NCI-H2171 treated with DMSO at 0.1 percent for 48 hours (cell line): ENCODE results near the gene MICB.
"Not testable (repeated sequence)": the region's sequence is repeated elsewhere in the genome, so short reads cannot be mapped to it uniquely, and the experiment has no call there.

Source experiments
- DNase-seq: peaks from one replicate; lab custom pipeline; 2025; lab: John Stamatoyannopoulos, UW

Gene MICB

DNA sequence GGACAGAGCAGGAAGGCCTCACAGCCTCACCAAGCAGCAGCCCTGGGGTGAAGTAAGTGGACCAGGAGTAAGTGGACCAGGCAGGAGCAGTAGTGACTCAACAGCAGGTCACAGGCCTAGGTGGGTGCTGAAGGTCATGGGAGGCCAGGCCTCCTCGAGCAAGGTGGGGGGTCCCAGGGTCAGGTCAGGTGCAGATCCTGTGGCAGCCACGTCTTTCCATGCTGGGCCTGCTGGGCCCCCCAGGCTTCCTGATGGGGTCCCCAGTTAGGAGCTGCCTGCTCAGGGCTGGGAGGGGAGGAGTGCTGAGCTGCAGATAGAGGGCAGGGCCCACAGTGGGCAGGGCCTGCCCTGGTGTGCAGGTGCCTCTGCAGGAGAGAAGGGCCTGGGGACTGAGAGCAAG, 11.1 kb downstream of the MICB start:
- not testable (repeated sequence) for DNase-seq

DNA sequence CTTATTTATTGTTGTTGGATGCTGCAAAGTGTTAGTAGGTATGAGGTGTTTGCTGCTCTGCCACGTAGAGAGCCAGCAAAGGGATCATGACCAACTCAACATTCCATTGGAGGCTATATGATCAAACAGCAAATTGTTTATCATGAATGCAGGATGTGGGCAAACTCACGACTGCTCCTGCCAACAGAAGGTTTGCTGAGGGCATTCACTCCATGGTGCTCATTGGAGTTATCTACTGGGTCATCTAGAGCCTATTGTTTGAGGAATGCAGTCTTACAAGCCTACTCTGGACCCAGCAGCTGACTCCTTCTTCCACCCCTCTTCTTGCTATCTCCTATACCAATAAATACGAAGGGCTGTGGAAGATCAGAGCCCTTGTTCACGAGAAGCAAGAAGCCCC, 12.1 kb downstream of the MICB start:
- DNase-seq, result no peak

DNA sequence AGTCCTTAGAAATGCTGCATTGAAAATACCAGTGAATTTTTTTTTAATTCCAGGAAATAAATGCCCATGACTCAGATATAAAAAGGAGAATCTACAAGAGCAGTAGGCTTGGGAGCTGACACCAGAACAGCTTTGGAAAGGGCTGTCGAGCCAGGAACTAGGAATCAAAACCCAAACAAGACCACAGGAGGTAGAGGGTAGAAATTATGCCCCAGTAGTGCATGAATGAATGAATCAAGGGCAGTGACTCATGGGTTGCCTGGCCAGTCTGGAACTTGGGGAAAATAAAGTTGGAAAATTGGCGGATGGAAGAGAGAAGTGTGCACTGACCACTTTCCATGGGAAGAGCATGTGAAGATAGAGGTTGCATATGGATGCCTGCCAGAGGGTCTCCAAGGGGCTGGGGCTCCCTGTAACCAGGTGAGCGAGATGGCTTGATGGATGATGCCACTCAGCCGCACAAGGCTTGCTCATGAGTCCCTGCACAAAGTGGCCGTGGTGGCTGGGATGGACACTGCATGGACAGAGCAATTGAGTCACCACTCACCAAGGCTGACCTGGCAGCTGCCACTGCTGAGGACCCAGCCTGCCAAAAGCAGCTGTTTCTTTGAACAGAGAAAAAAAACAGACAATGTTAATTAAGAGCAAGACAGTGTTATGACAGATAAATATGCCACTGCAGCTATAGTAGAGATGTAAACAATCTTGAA, 15.7 kb downstream of the MICB start:
- DNase-seq, result no peak

DNA sequence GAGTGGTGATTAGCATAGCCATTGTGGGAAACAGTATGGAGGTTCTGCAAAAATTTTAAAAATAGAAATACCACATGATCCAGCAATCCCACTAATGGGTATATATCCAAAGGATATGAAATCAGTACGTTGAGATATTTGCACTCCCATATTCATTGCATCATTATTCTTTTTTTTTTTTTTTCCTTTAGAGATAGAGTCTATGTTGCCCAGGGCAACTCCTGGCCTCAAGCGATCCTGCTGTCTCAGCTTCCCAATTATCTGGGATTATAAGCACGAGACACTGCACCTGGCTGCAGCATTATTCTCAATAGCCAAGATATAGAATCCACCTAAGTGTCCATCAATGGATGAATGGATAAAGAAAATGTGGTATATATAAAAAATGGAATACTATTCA, 23.9 kb downstream of the MICB start:
- no peak for DNase-seq

DNA sequence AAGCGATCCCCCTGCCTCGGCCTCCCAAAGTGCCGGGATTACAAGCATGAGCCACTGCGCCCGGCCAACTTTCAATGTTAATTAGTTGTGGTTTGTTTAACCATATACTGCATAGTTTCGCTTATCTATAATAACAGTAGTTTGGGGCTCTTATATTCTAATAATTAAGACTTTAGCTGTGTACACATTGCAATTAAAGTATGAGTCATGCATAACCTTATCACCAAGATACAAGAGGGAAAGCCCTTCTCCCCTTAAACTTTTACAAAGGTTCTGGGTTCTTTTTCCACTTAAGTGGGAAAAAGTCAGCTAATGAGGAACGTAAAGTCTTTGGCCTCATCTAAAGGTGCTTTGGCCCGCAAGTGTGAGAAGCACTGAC, 27.6 kb downstream of the MICB start:
- DNase-seq, result no peak

DNA sequence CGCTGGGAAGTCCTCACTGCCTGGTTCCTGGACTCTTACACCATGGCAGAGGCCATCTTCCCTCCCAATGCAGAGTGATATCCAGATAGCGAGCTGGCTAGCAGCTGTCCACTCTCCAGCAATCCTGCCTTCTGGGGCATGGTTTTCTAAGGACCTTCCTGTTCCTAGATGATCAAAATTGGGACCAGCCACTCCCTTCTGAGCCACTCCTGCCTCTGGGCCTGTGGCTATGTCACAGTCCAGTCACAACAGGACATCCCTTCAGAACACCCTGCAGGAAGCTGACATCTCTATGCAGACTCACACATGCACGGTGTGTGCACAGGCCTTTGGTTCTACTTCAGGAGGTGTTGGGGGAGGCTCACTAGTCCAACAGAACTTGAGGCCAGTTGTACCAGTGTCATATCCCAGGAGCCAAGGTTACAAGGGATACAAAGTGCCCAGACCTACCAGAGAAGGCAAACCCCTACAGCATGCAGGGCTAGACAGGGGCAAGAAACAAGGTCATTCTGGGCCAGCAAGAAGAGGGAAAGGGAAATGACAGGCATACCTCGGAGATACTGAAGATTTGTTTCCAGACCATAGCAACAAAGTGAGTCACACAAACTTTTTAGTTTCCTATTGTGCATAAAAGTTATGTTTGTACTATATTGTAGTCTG, 28.1 kb downstream of the MICB start:
- DNase-seq, result no peak

DNA sequence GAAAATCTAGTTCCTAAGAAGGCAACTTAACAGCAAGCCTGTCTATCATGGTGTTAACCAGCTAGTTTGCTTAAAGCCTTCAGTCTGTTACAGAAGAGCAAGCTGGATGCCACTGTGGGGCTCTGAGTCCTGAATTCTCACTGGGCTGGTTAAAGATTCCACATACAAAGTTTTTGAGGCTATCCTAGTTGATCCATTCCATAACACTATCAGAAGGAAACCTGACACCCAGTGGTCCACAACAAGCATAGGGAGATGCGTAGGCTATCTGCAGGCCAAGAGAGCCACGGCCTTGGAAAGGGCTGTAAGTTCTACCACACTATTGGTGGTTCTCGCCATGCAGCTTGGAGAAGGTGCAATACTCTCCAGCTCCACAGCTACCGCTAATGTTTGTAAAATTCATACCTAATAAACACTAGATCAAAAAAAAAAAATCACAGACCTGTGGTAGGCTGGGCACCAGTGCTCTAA, 30.4 kb downstream of the MICB start:
- no peak for DNase-seq

DNA sequence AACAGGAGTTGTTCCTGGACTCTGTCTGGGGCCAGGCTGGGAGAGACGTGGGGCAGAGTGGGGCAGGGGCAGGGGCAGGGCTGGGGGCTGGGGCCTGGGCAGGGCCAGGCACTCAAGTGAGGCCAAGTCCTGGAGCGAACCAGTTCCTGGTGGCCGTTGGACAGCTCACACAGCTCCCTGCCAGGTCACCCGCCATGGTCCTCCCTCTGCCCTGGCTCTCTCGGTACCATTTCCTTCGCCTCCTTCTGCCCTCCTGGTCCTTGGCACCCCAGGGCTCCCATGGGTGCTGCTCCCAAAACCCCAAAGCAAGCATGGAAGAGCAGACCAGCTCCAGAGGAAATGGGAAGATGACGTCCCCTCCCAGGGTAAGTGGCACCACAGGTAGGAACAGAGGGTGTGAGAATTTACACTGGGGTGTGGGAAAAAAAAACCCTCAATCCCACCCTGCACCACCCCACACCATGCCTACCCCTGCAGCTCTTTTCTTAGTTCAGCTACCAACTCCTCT, 30.9 kb downstream of the MICB start, which contains the start of gene MCCD1:
MCCD1 (plus strand) TSS at position 142 of the 508 bp plus-strand sequence; CDS start at position 195, 53 bp downstream.
- DNase-seq, result no peak

DNA sequence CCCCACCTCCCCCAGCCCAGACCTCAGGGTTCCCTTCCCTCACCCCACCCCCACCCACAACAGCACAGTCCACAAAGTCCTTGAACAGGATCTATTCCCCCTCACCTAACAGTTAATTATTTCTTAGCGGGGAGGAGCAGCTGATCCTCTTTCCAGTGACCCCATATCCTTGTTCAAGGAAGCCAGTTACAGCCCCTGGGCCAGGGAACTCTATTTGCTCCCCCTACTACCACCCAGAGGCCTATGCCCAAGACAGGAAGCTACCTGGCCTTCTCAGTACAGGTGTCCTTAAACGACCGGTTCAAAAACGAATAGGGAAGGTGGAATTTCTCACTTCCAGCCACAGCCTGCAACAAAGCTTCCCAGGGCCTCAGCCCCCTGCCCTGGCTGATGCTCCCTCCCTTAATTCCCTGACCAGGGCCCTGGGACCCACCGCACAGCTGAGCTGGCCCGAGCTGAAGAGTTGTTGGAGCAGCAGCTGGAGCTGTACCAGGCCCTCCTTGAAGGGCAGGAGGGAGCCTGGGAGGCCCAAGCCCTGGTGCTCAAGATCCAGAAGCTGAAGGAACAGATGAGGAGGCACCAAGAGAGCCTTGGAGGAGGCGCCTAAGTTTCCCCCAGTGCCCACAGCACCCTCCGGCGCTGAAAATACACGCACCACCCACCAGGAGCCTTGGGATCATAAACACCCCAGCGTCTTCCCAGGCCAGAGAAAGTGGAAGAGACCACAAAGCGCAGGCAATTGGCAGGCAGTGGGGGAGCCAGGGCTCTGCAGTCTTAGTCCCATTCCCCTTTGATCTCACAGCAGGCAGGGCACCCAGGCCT, 31.6 kb downstream of the MICB start:
- no peak for DNase-seq

DNA sequence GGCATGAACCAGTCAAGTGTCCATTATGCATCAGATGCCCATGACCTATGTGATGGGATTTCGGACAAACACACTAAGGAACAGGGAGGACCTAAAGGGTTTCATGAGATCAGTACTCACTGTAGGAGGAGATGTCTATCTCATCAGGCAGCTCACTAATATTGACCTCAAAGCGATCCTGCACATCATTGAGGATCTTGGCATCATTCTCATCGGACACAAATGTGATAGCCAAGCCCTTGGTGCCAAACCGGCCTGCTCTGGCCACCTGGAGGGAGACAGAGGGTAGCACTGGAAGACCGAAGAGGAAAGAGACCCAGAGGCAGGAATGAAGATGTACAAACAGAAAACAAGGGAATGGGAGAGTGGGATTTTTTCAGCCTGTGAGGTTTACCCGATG, 32.7 kb downstream of the MICB start:
- no peak for DNase-seq

DNA sequence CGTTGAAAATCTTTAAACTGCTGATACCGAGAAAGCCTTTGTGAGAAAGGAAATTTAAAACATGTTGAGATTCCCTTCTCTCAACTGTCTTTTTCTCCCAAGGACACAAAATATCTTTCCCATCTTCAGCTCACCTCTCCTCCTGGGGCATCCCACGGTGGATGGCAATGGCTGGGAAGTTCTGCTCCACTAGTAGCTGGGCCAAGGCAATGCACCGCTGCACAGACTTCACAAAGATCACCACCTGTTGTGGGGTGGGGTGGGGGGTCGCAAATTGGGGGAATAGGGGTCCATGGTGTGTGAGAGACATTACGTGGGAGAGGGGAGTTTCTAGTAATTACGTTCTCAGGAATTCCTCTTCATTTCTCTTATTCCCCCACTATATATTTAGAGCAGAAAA, 33.2 kb downstream of the MICB start:
- no peak for DNase-seq

DNA sequence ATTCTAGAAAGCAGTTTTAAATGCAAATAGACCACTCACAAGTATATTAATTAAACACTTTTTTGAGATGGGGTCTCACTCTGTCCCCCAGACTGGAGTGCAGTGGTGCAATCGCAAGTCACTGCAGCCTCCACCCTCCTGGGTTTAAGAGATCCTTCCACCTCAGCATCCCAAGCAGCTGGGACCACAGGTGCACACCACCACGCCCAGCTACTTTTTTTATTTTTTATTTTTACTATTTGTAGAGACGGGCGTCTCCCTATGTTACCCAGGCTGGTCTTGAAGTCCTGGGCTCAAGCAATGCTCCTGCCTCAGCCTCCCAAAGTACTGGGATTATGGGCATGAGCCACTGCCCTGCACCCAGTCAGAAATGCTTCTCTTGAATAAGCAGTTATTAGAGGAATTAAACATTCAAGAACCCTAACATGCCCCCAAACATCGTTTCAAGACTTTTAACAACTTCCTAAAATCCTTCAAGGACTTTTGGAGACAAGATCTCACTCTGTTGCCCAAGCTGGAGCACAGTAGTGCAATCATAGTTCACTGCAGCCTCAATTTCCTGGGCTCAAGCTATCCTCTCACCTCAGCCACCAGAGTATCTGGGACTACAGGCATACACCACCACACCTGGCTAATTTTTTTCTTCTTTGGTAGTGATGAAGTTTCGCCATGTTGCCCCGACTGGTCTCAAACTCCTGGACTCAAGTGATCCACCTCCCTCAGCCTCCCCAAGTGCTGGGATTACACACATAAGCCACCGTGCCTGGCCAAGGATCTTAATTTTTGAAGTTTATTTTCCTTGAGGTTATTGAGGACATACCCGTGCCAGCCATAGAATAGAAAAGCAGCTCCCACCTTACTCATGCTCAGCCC, 34.1 kb downstream of the MICB start:
- no peak for DNase-seq

DNA sequence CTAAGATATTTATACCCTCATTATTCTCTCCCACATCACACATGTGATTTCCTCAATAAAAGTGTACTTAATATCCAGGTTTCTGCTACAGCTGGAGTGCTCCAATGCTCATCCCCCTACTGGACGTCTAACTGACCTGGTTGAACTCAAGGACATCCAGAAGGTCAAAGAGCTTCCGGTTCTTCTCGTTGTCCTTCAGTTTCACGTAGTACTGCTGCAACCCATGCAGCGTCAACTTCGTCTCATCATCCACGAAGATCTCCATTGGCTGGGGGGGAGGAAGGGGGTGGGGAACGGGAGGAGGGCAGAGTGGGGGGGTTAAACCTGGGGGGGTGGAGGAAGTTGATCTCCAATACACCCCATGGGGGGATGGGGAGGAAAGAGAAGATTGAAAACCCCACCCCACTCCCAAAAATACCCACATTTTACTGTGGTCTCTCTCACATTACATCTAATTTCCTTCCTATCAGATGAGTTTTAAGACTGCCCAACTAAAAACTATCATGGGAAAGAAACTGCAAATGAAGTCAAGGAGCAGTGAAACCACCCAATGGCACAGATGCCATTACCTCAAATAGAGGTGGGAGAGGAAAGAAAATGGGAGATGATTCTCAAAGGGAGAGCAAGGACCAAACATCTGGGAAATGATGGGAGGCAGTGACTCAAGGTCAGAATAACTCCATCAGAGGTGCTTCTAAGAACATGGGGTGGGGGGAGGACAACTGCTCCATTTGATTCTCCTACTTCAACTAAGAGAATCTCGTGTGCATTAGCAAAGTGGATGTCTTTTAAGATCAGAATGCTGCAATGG, 34.9 kb downstream of the MICB start:
- DNase-seq, result no peak

DNA sequence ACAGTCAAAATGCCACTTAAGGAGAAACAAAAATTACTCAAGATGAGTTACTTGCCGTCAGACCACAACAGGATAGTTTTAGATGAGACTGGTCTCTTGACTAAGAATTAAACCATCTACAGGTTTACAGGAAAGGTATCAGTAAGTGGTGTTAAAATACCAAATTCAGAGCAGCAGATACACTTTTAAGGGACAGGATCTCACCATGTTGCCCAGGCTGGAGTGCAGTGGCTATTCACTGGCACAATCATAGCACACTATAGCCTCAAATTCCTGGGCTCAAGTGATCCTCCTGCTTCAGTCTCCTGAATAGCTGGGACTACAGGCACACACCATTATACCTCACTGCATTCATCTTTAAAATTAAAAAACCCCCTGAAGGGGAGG, 35.5 kb downstream of the MICB start:
- no peak for DNase-seq

DNA sequence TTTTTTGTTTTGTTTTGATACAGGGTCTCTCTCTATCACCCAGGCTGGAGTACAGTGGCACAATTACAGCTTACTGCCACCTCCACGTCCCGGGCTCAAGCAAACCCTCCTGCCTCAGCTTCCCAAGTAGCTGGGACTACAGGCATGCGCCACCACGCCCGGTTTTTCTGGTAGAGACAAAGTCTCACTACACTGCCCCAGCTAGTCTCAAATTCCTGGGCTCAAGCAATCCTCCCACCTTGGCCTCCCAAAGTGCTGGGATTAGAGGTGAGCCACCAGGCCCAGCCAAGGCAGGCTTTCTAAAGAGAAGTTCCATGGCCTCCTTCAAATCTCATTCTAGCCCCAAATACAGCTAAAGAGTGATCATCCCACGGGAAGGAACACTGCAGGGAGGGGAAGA, 36.1 kb downstream of the MICB start:
- no peak for DNase-seq

DNA sequence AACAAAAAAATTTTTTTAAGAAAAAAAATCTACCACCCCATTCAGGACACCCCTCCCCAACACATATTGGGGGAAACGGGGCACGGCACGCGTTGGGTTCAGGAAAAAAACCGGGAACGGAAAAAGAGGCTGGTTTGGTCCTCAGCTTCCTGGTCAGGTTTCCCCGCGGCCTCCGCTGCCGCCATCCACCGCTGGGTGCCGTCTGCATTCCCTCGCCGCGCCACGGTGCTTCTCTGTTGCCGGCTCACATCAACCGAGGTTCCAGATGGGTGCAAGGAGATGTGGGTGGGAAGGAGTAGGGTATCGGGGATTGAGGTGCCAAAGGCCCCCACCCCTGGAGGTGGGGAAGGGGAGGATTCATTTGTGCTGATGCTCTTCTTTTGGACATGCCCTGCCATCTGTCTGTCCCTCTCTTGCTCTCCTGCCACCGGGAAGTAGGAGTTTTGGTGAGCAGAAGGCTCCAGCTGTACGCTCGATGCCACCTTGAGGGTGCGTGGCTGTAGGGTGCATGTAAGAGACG, 36.6 kb downstream of the MICB start:
- no peak for DNase-seq

DNA sequence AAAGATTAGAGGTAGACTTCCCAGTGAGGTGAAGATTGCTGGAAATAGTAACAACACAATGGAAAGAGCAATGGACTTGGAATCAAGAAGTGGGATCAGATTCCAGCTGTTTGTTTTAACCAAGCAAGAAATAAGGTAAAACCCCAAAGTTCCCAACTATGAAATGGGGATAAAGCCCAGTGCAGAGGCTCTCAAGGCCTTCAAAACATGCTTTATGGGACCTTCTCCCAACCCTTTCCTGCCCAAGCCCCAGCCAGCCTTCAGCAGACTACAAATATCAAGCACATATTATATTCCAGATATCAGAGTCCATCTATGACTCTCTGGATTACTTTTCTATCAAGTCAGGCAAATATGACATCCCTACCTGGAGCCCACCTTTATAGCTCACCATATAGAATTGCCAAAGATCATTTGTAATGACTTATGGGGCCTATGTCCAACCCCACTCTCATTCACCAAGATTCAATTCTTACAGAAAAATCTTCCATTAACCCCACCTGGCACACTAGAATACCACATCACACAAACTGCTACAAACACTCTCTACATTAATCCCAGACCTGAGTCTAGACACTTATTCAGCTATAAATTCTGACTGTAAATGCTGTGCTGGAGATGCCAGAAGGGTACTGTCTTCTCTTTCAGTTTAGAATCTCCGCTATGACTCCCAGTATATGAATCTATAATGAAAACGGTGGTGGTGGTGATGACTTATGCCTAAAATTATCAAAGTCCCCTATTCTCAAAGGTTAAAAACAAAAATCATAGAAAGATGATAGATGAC, 37.8 kb downstream of the MICB start:
- DNase-seq, result no peak

DNA sequence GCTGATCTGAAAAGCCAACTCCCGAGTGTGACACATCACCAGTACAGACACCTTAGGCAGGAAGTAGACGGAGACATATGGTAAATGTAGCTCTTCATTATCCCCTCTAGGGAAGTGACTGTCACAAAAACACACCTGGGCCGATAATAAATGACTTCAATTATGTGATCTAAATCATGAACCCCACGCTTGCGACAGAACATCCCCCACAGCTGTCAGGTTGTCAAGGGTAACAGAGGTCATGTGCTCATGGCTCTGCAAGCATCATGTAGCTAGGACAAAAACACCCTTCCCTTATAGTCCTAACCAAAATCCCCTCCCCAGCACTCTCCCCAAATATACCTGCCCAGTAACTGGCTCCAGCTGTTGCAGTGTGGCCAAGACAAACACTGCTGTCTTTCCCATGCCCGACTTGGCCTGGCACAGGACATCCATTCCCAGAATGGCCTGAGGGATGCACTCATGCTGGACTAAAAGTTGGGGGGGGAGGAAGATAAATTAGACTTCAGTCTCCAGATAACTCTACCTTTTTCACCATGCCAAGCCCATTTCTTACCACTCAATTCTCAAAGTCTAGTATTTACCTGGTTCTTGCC, 41.0 kb downstream of the MICB start:
- DNase-seq, result no peak

DNA sequence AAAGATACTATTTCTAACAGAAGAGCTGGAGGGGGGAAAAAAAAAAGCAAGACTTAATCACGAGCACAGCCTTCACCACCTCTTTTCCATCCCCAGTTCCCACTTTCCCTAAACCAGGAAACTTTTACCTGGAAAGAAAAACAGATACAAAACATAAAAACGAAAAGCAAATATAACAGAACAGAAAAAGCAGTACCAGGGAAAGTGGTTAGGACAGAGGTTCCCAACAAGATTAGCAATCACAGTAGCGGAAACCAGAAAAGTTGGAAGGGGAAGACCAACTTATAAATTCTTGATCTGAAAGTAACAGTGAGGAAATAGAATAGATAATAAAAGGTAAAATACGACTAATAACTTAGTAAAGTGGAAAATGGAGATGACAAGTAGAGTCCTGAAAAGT, 42.7 kb downstream of the MICB start:
- DNase-seq, result no peak
